HG03558 (cell line): ENCODE data around the gene LPCAT1.
"Not testable (repeated sequence)": the region's sequence is repeated elsewhere in the genome, so short reads cannot be mapped to it uniquely, and the experiment has no call there.

ENCODE experiments used
- ATAC-seq: cut with Tn5 transposase; IDR thresholded peaks from one replicate; pipeline ENCODE4 v1.9.1; 2021; ENCODE audit warnings: moderate number of reproducible peaks; ENCODE audit not compliant: unreplicated experiment; ENCODE audit errors: extremely low read depth

The LPCAT1 gene, protein sequence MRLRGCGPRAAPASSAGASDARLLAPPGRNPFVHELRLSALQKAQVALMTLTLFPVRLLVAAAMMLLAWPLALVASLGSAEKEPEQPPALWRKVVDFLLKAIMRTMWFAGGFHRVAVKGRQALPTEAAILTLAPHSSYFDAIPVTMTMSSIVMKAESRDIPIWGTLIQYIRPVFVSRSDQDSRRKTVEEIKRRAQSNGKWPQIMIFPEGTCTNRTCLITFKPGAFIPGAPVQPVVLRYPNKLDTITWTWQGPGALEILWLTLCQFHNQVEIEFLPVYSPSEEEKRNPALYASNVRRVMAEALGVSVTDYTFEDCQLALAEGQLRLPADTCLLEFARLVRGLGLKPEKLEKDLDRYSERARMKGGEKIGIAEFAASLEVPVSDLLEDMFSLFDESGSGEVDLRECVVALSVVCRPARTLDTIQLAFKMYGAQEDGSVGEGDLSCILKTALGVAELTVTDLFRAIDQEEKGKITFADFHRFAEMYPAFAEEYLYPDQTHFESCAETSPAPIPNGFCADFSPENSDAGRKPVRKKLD

DNA sequence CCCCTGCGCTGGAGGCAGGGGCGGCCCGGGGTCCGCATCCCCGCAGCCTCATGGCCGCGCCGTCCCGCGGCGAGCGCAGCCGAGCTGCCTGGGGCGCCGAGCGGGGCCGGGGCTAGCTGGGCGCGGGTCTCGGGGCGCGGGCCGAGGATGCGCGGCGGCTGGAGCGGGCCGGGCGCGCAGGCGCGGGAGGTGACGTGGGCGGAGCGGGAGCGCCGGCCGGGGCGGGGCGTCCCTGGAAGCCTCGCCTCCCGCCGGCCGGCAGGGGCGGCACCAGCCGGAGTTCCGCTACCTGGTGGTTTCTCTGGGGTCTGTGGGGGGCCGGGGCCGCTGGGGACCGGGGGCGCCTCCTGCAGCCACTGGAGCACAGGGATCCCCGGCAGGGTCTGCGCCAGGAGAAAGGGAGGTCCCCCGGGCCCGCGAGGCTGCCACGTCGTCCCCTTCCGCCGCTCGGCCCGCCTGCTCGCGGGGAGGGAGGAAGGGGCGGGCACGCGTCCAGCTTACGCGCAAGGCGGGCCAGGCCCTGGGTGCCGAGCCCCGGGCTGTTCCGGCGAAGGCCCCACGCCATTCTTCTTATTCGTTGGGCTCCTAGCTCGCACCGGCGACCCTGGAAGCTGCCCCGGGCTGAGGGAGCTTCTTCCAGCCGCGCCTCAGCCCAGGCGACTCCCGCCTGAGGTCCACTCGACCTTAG, at the start of gene LPCAT1:
TSS of gene LPCAT1 (minus strand) at position 168 of the 688 bp plus-strand sequence. CDS start at position 52, 116 bp downstream.
- ATAC-seq, result peak; percentile 33

DNA sequence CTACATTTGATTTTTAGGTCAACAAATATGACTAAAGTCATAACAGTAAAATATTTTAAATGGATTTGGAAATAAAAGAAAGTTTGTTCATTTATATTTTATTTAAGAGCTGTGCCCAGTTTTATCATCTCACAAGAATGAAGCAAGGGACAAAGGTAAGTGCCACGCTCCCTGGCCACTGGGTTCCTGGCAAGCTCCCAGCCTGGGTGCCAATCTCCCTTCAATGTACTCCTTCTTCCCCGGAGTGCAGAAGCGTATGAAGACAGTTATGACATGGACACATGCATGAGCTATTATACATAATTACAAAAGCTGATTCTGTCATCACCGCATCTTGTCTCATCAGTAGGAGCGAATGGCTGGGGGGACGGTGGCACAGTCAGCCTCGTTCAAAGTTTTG, 48.1 kb upstream of the LPCAT1 start:
- ATAC-seq, result not testable (repeated sequence)

DNA sequence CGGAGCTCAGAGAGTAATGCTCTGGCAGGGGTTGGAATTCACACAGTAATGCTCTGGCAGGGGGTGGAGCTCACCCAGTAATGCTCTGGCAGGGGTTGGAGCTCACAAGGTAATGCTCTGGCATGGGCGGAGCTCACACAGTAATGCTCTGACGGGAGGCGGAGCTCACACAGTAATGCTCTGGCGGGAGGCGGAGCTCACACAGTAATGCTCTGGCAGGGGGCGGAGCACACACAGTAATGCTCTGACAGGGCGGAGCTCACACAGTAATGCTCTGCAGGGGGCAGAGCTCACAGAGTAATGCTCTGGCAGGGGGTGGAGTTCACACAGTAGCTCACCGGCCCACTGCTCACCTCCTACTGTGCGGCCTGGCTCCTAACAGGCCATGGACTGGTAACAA, 47.2 kb upstream of the LPCAT1 start:
- no peak for ATAC-seq

DNA sequence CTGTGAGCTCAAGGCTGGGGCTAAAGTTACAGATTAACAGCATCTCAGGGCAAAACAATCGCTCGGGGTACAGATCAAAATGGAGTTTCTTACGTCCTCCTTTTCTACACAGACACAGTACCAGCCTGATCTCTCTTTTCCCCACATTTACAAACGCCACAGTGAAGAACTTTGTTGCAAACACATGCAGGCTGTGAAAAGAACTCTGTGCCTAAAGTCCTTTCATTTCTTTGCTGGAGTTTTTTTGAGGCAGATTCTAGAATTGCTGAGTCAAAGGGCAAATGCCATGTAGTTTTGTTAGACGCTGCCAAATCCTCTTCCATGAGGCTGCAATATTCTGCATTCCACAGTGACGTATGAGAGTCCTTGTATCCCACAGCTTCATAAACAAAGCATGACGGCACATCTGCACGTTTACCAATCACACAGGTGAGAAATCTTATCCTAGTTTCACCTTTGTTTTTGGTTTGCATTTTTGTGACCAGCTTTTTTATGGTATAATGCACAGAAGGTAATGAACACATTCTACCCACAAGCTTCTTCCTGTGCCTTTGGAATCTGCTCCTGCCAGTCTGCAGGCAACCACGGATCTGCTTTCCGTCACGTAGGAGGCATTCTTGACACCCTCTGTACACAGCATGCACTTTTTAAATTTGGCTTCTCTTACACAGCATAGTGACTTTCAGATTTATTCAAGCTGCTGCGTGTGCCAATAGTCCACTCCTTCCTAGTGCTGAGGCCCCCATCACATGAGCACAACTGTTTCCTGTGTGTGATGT, 44.6 kb upstream of the LPCAT1 start:
- ATAC-seq, result no peak

DNA sequence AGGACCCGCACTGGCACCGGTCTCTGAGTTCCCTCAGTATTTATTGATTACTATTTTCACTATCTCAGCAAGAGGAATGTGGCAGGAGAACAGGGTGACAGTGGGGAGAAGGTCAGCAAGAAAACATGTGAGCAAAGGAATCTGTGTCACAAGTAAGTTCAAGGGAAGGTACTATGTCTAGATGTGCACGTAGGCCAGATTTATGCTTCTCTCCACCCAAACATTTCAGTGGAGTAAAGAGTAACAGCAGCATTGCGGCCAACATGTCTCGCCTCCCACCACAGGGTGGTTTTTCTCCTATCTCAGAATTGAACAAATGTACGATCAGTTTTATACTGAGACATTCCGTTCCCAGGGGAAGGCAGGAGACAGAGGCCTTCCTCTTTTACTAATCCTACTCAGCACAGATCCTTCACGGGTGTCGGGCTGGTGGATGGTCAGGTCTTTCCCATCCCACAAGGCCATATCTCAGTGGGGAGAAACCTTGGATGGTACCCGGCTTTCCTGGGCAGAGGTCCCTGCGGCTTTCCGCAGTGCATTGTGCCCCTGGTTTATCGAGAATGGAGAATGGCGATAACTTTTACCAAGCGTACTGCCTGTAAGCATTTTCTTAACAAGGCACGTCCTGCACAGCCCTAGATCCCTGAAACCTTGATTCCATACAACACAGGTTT, 43.9 kb upstream of the LPCAT1 start:
- ATAC-seq, result not testable (repeated sequence)

DNA sequence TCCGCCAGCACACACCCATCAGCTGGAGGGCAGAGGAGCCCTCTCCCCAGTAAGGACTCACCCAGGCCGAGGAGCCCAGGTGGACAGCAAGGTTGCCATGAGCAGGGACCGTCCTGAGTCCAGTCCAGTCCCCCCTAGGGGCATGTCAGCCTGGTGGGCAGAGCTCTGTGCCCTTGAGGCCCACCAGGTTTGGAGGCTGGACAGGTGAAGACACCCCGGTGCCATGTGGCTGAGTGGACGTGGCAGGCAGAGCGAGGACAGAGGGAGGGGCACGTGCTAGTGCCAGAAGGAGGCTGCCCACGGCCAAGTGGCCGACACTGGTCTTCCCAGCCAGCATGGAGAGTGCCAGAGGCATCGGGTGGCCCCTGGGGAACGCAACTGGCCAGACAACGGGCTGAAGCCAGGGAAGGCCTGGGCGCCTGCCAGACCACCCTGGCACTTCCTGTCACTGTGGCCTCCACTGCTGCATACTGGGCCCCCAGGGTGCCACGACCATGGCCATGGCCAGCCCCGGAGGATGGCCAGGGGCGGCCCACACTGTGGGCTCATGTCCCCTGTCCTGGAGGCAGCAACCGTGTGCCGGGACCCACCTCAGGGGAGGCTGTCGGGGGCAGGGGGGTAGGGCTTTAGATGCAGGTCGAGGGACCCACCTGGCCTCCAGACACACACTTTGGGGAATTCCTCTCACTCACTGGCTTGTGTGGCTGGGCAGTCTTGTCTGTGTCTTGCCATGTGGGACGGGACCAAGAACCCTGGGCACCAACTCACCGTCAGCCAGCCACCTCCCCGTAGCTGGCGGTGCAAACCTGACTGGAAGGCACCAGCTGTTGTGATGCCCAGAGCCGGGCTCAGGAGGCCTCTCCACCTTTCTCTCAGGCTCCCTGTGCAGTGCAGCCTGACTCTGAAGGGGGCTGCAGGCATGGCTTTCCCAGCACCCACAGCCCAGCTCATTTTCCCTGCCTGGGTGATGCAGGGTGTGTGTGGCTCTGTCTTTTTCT, 42.3 kb upstream of the LPCAT1 start:
- no peak for ATAC-seq

DNA sequence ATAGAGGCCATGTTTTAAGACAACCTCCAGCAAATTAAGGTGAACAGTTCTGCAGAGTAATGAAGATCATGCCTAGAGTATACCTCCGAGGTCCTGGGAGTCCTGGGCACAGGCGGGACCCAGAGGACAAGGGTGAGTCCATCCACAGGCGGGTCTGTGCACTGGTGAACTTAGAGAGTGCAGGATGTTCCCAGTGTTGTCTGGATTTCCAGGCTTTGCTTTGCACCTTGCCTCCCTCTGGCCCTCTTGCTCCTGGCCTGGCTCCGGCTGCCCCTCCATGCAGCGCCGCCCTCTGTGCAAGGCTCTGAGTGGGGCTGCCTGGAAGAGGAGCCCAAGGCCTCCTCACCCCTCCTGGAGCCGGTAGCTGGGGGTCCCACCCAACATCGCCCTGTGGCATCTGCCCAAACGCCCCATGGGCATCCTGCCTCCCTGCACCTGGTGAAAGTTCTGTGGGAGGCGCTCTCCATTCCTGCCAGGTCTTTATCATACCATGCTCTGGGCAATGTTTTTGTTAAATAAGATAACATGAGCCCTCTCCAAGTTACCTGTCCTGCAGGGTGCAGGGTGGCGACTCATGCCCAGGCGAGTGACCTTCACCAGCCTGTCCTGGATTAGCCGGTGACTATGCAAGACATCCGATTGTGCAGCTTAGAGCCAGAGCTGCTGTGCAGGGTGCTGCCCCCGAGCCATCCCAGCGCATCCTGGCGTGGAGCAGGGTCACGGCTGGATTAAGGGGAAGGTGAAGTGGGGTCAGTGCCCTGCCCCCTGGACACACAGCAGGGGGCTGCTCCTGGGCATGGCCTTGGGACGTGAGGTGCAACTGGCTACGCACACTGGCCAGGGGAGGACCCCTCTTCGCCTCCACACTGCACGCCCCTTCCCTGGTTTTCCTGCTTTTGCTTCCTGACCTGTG, 41.3 kb upstream of the LPCAT1 start:
- no peak for ATAC-seq

DNA sequence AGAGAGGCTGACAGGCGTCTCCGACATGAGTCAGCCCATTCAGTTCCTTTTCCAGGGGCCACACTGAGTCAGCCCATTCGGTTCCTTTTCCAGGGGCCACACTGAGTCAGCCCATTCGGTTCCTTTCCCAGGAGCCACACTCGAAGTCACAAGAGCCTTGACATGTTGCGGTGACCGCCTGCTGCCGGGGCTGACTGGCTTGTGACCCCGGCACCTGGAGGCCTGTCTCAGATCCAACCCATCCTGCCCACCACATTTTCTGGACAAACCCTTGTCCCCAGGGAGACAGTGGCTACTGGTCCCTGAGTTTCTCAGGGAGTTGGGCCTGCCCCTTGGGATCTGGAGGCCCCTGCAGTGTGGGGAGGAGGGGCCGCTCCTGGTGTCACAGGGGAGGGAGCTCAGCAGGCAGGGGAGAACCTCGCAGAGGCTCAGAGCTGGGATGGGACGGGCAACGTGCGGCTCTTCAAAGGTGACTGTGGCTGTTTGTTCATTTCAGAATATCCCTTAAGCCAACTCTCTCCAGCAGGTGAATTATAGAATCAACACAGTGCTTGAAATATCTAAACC, 40.5 kb upstream of the LPCAT1 start:
- ATAC-seq, result no peak

DNA sequence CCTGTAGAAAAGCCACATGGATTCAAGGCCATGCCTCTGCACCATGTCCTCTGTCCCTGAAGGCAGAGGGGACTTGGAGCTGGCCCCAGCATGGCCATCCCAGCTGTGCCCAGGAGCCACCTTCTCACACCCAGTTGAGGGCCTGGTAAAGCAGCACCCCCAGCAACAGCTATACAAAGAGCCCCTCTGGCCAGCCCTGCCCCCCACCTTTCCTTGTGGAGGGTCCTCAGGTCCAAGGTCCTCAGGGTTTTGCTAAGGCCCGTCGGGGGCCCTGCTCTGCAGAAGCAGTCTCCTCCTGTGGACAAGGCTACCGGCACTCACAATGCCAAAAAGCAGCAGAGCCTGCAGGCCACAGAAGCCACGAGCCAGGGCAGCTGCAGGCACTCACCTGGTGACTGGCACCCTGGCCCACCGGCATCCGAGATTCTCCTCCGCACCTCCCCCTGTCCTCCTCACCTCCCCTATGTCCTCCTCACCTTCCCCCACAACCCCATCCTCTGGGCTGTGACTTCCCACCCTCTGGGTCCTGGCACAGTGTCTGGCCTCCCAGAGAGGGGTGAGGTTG, 39.9 kb upstream of the LPCAT1 start:
- ATAC-seq, result no peak

DNA sequence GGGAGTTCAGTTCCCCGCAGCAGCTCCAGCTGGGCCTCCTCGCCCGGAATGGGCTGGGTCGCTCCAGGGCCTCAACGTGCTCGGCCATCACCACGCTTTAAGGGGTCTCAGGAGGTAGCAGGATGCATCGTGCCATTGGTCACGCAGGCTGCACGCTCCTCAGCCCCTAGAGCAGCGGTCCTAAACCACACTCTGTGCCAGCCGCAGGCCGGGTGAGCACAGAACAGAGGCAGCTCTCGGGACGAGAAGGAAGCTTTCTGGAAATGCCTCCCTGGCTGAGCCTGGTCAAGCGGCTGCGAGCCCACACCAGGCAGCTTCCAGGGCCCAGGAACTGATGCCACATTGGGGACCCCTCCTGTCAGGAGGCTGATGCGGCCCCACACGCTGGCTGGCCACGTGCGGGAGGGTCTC, 39.3 kb upstream of the LPCAT1 start:
- ATAC-seq, result no peak

DNA sequence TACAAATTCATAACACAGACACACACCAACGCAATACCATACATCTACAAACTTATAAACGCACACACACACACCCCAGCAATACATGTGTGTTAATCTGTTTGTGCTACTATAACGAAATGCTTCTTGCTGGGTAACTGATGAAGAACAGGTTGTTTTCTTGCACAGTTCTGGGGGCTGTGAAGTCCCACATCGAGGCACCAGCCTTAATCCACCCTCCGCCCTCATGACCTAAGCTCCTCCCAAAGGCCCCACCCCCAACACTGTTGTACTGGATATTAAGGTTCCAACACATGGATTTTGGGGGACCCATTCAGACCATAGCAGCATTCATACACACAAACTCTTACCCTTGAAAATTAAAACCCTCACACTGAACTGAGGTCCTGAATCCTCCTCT, 38.8 kb upstream of the LPCAT1 start:
- ATAC-seq, result no peak

DNA sequence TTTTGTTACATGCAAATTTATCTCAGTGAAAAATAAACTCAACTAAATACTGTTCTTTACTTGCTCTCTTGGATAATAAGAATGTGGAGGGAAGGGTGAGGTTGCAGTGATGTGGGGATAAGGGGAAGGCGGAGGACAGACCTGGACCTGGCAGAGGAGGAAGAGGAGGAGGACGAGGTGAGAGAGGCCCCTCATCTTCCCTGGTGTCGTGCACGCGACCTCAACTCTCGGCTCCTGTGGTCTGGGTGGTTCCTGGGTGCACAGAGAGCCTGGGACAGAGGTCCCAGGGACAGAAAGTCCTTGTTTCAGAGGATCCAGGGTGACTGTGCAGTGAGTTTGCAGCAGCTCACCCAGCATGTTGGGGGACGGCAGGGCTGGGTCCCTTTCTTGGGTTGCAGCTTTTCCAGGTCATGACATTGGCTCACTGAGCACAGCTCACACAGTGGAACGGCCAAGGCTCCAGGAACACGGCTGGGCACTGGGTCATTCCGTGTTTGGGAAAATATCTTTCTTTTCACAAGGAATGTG, 37.7 kb upstream of the LPCAT1 start:
- no peak for ATAC-seq

DNA sequence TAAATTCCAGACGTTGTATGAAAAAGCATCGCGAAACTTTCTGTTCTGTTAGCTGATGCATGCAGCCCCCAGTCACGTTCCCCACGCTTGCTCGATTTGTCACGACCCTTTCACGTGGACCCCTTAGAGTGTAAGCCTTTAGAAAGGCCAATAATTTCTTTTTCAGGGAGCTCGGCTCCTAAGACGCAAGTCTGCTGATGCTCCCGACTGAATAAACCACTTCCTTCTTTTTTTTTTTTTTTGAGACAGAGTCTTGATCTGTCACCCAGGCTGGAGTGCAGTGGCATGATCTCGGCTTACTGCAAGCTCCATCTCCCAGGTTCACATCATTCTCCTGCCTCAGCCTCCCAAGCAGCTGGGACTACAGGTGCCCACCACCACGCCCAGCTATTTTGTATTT, 36.7 kb upstream of the LPCAT1 start:
- not testable (repeated sequence) for ATAC-seq

DNA sequence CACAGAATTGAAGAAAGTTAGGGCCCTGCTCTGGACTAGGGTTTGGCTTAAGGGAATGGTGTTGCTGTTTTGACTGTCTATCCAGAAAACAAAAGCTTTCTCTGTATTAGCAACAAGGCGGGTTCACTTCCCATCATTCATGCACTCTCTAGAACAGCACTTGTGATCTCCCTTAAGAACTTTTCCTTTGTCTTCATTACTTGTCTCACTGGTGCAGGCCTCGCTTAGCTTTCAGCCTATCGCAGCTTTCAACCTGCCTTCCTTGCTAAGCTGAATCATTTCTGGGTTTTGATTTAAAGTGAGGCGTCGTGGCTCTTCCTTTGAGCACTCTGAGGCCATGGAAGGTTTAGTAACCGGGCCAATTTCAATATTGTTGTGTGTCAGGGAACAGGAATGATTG, 35.2 kb upstream of the LPCAT1 start:
- no peak for ATAC-seq

DNA sequence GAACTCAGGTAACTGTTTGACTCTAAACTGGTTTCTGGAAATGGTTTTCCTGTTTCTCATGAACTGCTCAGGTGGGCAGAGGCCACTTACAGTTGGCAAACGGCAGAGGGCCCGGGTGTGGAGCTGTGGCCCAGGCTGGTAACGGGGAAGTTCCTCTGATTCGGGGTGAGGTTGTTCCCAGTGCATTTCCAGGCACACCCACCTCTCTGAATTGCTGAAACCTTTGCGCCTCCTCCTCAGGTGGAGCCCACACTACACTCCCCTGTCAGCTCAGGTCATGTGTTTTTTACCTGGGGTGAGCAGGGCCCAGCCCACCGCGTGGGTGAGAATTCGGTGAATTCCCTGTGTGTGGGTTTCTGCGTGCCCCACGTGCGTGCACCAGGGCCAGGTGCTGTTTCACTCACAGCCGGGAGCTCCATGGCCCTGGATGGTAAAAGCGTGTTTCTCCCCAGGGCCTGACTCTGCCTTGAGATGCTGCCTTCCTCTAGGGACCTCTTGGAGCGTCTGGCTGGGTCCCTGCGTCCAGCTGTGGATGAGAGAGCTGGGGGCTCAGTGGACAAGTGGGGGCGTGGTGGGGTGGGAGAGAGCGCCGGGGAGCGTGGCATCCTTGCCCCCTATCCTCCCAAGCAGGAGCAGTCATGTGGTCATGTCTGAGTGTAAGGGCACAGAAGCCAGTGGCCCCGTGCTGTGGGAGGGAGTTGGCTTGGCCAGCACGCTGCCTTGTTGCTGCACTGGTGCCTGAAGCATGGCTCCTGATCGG, 33.5 kb upstream of the LPCAT1 start:
- ATAC-seq, result no peak
